GM21786 (cell line): ENCODE data around the gene C13orf42.

Source experiments
- ATAC-seq: cut with Tn5 transposase; IDR thresholded peaks from one replicate; pipeline ENCODE4 v1.9.1; 2021; ENCODE audit not compliant: unreplicated experiment

C13orf42 gene

DNA sequence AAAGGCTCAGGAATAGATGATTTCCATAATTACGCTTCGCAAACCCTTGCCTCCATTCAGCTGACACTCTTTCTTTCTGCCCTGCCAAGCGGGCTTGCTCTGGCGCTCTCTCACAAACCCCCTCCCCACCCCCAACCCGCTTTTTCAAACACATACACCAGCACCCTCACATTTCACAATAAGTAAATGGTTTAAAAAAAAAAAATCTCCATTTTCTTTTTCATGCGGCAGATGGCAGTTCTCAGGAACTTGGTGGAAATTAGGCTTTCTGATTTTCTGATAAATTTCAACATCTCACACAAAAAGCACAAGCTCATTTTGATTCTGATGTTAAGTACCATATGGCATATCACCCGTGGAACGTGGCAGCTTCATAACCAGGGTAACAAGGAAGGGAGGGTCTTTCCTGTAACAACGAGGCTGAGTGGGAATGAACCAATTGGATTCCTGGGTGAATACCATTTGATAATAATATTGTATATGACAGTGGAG lies 43.8 kb downstream of the C13orf42 start:
- ATAC-seq = no peak

DNA sequence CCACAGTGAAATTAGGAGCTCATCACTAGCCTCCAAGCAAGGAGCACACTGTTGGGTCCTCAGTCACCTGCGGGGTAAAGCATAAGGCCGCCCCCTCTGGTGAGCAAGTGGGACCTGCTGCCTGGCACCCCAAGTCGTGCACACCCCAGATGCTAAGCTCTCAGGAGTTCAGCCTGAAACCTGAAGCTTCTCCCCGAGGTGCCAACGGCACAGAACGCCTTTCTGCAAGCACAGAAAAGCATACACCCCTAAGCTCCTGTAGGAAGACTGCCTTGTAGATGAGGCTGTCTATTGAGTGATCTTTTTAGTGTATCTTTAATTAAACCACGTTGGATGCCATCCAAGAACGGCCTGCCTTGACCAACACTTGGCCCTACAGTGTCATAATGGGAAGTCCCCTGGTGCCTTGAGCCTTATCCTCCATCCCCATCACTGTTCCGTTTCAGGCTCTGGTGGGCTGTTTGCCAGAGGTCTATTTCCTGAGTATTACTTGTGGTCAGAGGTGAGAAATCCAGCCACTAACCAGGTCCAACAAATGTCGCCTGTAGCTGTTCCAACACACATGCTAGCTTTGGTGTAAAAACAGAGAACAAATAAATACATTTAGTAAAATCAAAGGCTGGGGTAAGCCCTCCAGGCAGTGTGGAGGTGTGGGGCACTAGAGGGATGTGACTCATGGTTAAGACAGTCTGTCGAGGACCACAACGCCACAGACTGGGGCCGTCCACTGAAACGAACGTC lies 44.8 kb downstream of the C13orf42 start:
- no peak for ATAC-seq

DNA sequence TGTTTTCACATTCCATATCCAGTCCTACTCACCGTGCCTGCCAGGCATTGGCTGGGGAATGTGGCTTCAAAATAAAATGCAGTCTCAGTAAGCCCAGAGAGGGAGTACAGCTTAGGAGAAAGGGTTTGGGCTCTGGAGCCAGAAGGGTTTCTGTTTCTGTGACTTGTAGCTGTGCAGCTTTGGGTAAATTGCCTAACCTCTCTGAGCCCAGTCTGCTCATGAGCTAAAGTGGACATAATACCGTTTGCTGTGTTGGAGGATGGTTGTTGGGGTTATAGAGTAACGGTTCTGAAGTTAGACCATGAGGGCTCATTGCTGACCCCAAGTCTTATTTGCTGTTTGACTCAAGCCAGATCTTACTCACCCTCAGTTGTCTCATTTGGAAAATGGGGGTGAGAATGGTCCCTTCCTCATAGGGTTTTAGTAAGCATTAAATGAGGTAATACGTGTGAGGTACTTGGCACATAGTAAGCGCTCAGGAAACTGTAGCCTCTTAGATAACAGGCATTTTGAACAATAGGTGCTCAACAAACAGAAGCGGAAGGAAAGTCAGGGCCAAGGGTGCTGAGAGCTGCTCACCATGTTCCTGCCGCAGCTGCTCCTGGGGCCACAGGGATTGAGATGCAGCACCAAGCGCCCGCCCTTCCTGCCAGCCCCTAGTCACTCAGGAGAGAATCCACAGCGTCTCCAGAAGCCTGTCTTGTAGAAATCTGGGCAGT lies 45.5 kb downstream of the C13orf42 start:
- no peak for ATAC-seq

DNA sequence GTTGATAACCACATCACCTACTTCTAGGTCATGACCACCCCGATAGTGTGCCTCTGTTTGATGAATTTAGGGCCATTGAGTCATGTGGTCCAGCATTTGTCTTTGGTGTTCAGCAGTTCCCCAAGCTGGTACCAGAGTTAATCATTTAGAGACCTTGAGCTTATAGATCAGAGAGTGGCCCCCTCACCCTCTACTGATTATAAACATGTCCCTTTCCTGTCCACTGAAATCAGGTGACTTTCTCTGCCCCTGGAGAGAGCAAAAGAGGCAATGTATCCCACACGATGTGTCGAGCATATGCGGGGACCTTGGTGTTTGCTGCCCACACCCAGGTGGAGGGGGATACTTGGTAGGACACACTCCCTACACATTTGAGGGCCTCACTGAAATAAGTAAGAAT lies 46.3 kb downstream of the C13orf42 start:
- no peak for ATAC-seq

DNA sequence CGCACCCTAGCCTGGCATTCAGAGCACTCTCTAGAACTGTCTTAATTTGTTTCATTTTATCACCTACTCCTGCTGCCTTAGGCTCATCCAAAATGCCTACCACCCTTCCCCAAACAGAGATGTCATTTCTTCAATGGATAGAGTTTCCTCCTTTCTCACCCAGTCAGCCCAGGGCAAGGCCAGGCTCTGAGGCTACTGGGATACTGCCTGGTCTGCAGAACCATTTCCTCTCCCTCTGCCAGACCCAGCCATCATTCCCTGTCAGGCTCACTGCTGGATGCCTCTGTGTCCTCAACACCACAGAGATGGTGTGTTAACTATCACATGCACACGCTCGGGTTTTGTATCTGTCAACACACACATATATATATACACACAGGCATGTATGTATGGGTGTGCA lies 47.2 kb downstream of the C13orf42 start:
- no peak for ATAC-seq

- no peak for ATAC-seq
Measured at GRCh38 chr13:51058461-51059167, 52.5 kb downstream of the C13orf42 start.

GRCh38 chr13:51057906-51058305 lies 53.2 kb downstream of the C13orf42 start:
- ATAC-seq = no peak

DNA sequence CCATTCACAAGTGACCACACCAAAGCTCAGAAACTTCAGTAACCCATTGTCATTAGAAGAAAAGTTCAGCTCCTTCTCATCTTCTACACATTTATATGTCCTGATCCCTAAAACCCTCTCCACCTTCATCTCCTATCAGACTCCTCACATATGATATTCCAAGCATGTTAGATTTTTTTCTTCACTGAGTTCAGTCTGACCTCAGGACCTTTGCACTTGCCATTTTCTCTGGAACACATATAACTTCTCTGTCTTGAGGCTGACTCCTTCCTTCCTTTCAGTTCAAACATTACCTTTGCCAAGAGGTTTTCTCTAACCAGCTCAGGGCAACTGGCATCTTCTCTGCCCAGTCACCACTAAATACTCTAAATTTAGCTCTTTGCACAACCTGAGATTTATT lies 54.1 kb downstream of the C13orf42 start:
- no peak for ATAC-seq

DNA sequence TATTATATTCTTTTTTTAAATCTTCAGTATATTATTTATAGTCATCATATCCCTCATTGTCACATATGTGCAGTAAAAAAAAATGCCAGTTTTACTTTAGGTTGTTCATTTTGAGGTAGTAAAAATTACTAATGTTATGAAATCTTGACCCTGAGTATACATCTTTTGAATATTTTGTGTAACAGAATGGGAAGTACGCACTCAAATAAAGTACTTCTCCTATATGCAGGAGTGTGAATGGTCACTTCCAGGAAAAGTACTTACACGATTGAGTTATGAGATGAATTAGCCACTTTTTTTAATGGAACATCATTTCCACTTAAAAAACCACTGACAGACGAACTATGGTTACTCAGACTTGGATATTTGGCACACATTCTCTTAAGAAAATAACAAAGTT lies 58.5 kb downstream of the C13orf42 start:
- no peak for ATAC-seq

DNA sequence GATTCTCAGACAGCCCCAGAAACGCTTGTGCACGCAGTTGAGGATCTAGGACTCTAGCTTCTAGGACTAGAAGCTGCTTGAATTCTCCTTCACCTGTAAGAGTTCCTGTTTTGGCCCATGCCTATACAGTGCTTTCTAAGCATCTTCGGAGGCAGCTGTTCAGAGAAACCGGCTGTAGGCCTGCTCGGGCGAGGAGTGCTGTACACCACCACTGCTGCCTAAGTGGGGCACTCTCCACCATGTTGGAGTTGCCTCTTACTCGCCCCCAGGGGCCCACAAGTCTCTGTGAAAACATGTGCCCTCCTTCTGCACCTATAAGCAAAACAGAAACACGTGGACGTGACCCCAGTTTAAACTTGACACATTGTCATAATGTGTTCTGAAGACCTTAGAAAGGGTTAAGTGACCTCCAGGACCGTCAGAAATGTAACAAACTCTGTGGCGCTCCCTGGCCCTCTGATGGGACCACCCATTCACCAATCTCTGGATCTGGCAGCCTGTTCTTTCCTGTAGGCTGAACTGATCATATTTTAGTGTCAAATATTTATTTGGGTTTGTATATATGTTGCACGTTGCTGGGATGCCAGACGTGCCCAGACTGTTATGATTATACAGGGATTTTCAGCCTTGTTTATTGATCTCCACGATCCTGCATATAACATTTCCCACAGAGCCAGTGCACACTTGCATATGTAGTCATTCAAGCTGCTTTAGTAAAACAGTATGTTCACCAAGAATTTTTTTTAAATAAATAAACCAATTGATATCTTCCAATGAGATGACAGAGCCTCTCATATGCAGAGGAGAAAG lies 60.8 kb downstream of the C13orf42 start:
- ATAC-seq = no peak

- ATAC-seq = no peak
Measured at GRCh38 chr13:51048616-51049015, 62.5 kb downstream of the C13orf42 start.

DNA sequence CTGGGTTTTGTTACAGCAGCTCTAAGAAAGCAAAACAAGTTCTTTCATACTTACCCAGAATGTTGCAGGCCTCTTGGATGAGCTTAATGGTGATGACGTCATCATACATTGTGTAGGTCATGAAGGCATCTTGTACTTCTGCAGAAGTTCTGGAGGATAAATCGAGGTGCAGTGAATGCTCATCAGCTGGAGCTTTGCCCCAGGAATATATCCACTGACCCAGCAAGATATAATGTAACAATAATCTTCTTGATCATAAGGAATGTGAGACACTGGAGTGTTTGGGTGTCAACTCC lies 63.0 kb downstream of the C13orf42 start:
- no peak for ATAC-seq

GRCh38 chr13:51047434-51048165 lies 63.5 kb downstream of the C13orf42 start:
- ATAC-seq = no peak

DNA sequence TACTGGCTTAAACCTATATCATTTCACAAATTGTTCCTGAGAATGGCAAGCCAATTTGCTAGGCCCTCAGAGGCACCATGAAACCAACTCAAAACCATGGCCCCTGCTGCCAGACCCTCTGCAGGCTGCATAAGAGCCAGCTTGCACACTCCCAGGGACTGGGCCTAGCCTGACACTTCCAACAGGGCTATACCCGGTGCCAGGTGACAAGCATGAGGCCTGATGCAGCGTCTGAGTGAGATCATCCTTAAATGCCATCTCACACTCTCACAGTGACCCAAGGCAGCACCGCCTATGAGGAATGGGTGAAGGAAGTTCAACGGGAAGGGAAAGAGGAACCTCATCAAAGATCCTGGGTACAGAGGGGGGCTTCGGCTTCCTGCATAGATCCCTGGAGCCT lies 65.6 kb downstream of the C13orf42 start:
- no peak for ATAC-seq

GRCh38 chr13:51044023-51044665 lies 66.9 kb downstream of the C13orf42 start:
- ATAC-seq = no peak

DNA sequence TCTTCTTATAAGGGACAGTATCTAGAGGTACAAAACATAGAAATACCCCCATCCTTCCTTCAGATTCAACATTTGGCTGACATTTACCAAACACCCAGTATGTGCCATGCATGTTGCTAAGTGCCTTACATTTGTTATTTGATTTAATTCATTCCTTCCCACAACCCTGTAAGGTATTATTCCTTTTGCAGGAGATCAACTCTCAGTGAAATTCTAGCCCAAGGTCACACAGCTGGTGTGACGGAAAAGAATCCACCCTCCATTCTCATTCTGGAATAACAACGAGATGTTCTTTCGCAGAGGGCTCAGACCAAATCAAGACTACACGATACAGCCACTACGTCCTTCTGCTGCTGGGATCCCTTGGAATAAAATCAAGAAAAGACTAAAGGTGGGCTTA lies 67.8 kb downstream of the C13orf42 start:
- ATAC-seq = no peak

DNA sequence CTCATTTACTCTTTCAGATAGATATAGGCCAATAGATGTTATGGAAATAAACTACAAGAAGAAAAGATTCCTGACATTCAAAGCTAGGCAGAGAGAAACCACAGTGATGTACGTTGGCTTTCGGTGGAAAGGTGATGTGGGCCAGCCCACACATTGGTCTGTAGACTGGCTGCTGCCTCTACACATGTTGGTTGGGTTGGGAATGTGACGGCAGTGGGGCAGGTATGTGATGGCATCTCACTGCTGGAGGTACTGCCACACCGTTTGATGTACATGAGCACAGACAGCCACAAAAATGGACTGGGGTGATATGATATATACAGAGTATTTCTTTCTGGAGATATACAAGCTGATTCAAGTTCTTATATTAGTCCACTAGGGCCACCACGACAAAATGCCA lies 69.4 kb downstream of the C13orf42 start:
- no peak for ATAC-seq

- ATAC-seq = no peak
Measured at GRCh38 chr13:51041126-51041525, 69.9 kb downstream of the C13orf42 start.

GRCh38 chr13:51040431-51040830 lies 70.6 kb downstream of the C13orf42 start:
- ATAC-seq = no peak

DNA sequence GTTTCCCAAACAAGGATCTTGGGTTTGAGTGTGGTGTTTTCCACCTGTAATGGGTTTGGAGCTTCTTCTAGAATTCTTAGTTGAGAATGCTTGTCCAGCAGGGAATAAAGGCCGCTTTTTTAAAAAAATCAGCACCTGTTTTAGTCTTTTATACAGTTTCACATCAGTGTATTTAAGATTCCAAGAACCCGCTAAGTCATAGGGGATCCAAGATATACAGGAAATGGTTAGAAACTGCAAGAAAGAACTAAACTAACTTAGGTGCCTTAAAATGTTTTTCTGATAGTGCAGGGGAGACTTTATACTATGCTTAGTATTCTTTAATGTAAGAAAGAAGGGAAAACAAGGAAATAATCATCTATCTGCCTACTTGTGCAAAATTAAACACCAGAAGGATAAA lies 74.7 kb downstream of the C13orf42 start:
- no peak for ATAC-seq
